ENCODE data around the gene ZNF638.

Gene ZNF638

GRCh38 chr2:71393216-71393615 lies 61.6 kb downstream of the ZNF638 start:
- H3K9me3 ChIP-seq (replicated peaks in 1 of 2; ENCODE audit: control insufficient read depth in 2 of 2, insufficient read depth in 1 of 2, low read depth in 1 of 2, low read length in 2 of 2), result peaks cover 8 to 26% of the 10 kb centered on the region in 2 donors
- H3K23ac ChIP-seq (ENCODE audit: low read depth, low read length, poor library complexity), result no peak overlapping the region
- H3K4ac ChIP-seq (ENCODE audit: low read length), result no peak overlapping the region
- H3K36me3 ChIP-seq (replicated peaks in 1 of 2; ENCODE audit: control insufficient read depth in 2 of 2, insufficient read depth in 2 of 2, low read length in 2 of 2), result peaks cover 53 to 100% of the 10 kb centered on the region in 2 donors
- no peak overlapping the region for H4K8ac ChIP-seq (ENCODE audit: low read depth, low read length)
- H2AK5ac ChIP-seq (ENCODE audit: low read depth, low read length), result no peak overlapping the region
- no peak overlapping the region for H3K14ac ChIP-seq (ENCODE audit: low read length)
- H3K27me3 ChIP-seq (ENCODE audit: control insufficient read depth in 3 of 3, insufficient read depth in 3 of 3, low read depth in 1 of 3, low read length in 3 of 3), result no peaks in the 10 kb centered on the region
- no peaks in the 10 kb centered on the region for H3K79me1 ChIP-seq (ENCODE audit: low read depth, low read length)
- no peak overlapping the region for H3K4me2 ChIP-seq (ENCODE audit: insufficient read depth, low read length, poor library complexity, severe bottlenecking)
- no peak overlapping the region for H3K9ac ChIP-seq (ENCODE audit: low read depth, low read length, poor library complexity)
- H3K18ac ChIP-seq (ENCODE audit: low read length), result no peak overlapping the region
- H2BK5ac ChIP-seq (ENCODE audit: low read length), result no peak overlapping the region
- no peak overlapping the region for H4K91ac ChIP-seq (ENCODE audit: low read depth, low read length, poor library complexity)
- H3K4me3 ChIP-seq (ENCODE audit: low read length in 2 of 2), result no peak overlapping the region
- no peak overlapping the region for H2BK15ac ChIP-seq (ENCODE audit: low read length)
- WGBS, 2 donors (ENCODE audit: extremely low coverage in 2 of 2, insufficient read length in 2 of 2, insufficient replicate concordance in 1 of 2), result no CpG with 5 or more reads among the region's 8 CpGs
- DNase-seq (ENCODE audit: low spot score), result no peak
- no peak overlapping the region for H2BK12ac ChIP-seq (ENCODE audit: low read length)
- H3K4me1 ChIP-seq (ENCODE audit: control insufficient read depth in 2 of 2, insufficient read depth in 1 of 2, low read depth in 1 of 2, low read length in 2 of 2), result no peaks in the 10 kb centered on the region
- no peak overlapping the region for H3K27ac ChIP-seq (replicated peaks; ENCODE audit: low read length)
- no peak overlapping the region for H2AFZ ChIP-seq (ENCODE audit: low read length)
- H2BK120ac ChIP-seq (ENCODE audit: low read depth, low read length), result no peak overlapping the region

GRCh38 chr2:71395471-71395870 lies 63.9 kb downstream of the ZNF638 start:
- H3K4me1 ChIP-seq (ENCODE audit: control insufficient read depth in 2 of 2, insufficient read depth in 1 of 2, low read depth in 1 of 2, low read length in 2 of 2), result no peaks in the 10 kb centered on the region
- no peak overlapping the region for H2BK5ac ChIP-seq (ENCODE audit: low read length)
- WGBS, 2 donors (ENCODE audit: extremely low coverage in 2 of 2, insufficient read length in 2 of 2, insufficient replicate concordance in 1 of 2), result no CpG with 5 or more reads among the region's 10 CpGs
- H3K14ac ChIP-seq (ENCODE audit: low read length), result no peak overlapping the region
- H3K23ac ChIP-seq (ENCODE audit: low read depth, low read length, poor library complexity), result no peak overlapping the region
- no peak overlapping the region for H3K4ac ChIP-seq (ENCODE audit: low read length)
- no peak overlapping the region for H3K27ac ChIP-seq (replicated peaks; ENCODE audit: low read length)
- no peak overlapping the region for H3K9ac ChIP-seq (ENCODE audit: low read depth, low read length, poor library complexity)
- H2BK12ac ChIP-seq (ENCODE audit: low read length), result no peak overlapping the region
- H3K18ac ChIP-seq (ENCODE audit: low read length), result no peak overlapping the region
- no peak overlapping the region for H3K4me2 ChIP-seq (ENCODE audit: insufficient read depth, low read length, poor library complexity, severe bottlenecking)
- H2AFZ ChIP-seq (ENCODE audit: low read length), result no peak overlapping the region
- H3K36me3 ChIP-seq (replicated peaks in 1 of 2; ENCODE audit: control insufficient read depth in 2 of 2, insufficient read depth in 2 of 2, low read length in 2 of 2), result peaks cover 38 to 100% of the 10 kb centered on the region in 2 donors
- no peak overlapping the region for H2AK5ac ChIP-seq (ENCODE audit: low read depth, low read length)
- no peak for DNase-seq (ENCODE audit: low spot score)
- H3K9me3 ChIP-seq (replicated peaks in 1 of 2; ENCODE audit: control insufficient read depth in 2 of 2, insufficient read depth in 1 of 2, low read depth in 1 of 2, low read length in 2 of 2), result peaks cover 6 to 19% of the 10 kb centered on the region in 2 donors
- H4K91ac ChIP-seq (ENCODE audit: low read depth, low read length, poor library complexity), result no peak overlapping the region
- no peak overlapping the region for H2BK120ac ChIP-seq (ENCODE audit: low read depth, low read length)
- no peak overlapping the region for H4K8ac ChIP-seq (ENCODE audit: low read depth, low read length)
- H3K79me1 ChIP-seq (ENCODE audit: low read depth, low read length), result no peaks in the 10 kb centered on the region
- no peaks in the 10 kb centered on the region for H3K27me3 ChIP-seq (ENCODE audit: control insufficient read depth in 3 of 3, insufficient read depth in 3 of 3, low read depth in 1 of 3, low read length in 3 of 3)
- H2BK15ac ChIP-seq (ENCODE audit: low read length), result no peak overlapping the region
- no peak overlapping the region for H3K4me3 ChIP-seq (ENCODE audit: low read length in 2 of 2)

DNA sequence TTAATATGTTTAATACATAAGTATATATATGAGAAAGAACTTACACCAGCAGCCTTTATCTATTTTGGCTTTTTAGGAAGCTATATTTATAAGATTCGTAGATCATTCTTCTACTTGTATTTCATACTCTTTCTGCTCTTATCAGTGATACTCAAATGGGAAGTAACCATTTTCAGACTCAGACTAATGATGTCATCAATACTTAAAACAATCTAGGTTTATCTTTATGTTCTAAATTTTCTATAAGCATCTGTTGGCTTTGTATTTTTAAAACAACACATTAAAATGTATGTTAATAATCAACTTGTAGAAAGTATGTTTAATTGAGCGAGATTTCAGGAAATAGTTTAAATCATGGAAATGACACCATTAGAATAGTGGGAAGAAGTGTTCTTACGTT lies 70.8 kb downstream of the ZNF638 start:
- no CpG with 5 or more reads among the region's 3 CpGs for WGBS, 2 donors (ENCODE audit: extremely low coverage in 2 of 2, insufficient read length in 2 of 2, insufficient replicate concordance in 1 of 2)
- Histone ChIP-seq H3K4me1 (ENCODE audit: control insufficient read depth in 2 of 2, insufficient read depth in 1 of 2, low read depth in 1 of 2, low read length in 2 of 2) (no peaks in the 10 kb centered on the region), H2BK12ac (ENCODE audit: low read length) (no peak overlapping the region), H3K4me2 (ENCODE audit: insufficient read depth, low read length, poor library complexity, severe bottlenecking) (no peak overlapping the region), H4K8ac (ENCODE audit: low read depth, low read length) (no peak overlapping the region), H2AFZ (ENCODE audit: low read length) (no peak overlapping the region), H2BK15ac (ENCODE audit: low read length) (no peak overlapping the region), H3K27ac (replicated peaks; ENCODE audit: low read length) (no peak overlapping the region), H2BK5ac (ENCODE audit: low read length) (no peak overlapping the region), H3K4me3 (ENCODE audit: low read length in 2 of 2) (no peak overlapping the region), H3K79me1 (ENCODE audit: low read depth, low read length) (no peaks in the 10 kb centered on the region), H4K91ac (ENCODE audit: low read depth, low read length, poor library complexity) (no peak overlapping the region), H3K27me3 (ENCODE audit: control insufficient read depth in 3 of 3, insufficient read depth in 3 of 3, low read depth in 1 of 3, low read length in 3 of 3) (no peaks in the 10 kb centered on the region), H3K18ac (ENCODE audit: low read length) (no peak overlapping the region), H3K14ac (ENCODE audit: low read length) (no peak overlapping the region), H3K9ac (ENCODE audit: low read depth, low read length, poor library complexity) (no peak overlapping the region), H2BK120ac (ENCODE audit: low read depth, low read length) (no peak overlapping the region), H3K9me3 (replicated peaks in 1 of 2; ENCODE audit: control insufficient read depth in 2 of 2, insufficient read depth in 1 of 2, low read depth in 1 of 2, low read length in 2 of 2) (no peaks in the 10 kb centered on the region), H3K23ac (ENCODE audit: low read depth, low read length, poor library complexity) (no peak overlapping the region), H2AK5ac (ENCODE audit: low read depth, low read length) (no peak overlapping the region), H3K4ac (ENCODE audit: low read length) (no peak overlapping the region), H3K36me3 (replicated peaks in 1 of 2; ENCODE audit: control insufficient read depth in 2 of 2, insufficient read depth in 2 of 2, low read length in 2 of 2) (peaks cover 11 to 100% of the 10 kb centered on the region in 2 donors)
- no peak for DNase-seq (ENCODE audit: low spot score)

DNA sequence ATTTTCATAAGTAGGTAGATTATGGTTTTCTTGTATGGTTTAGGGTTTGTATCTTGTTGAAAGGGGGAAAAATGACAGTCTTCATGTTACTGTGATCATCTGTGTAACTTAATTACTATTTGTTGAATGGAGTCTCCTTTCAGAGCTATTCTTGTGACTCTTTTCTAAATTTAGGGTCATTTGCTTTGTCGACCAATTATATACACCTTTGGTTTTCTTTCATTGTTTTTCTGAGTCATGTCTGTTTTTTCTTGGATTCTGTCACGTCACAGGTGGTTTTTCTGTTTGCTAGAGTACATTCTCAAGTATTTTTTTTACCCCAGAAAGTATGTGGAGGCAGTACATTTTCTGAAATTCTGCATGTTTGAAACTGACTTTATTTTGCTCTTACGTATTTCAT lies 78.0 kb downstream of the ZNF638 start:
- Histone ChIP-seq H3K27ac (replicated peaks; ENCODE audit: low read length) (no peak overlapping the region), H3K79me1 (ENCODE audit: low read depth, low read length) (no peaks in the 10 kb centered on the region), H3K4ac (ENCODE audit: low read length) (no peak overlapping the region), H2BK12ac (ENCODE audit: low read length) (no peak overlapping the region), H2AFZ (ENCODE audit: low read length) (no peak overlapping the region), H2BK5ac (ENCODE audit: low read length) (no peak overlapping the region), H3K36me3 (replicated peaks in 1 of 2; ENCODE audit: control insufficient read depth in 2 of 2, insufficient read depth in 2 of 2, low read length in 2 of 2) (peaks cover 4 to 65% of the 10 kb centered on the region in 2 donors), H2AK5ac (ENCODE audit: low read depth, low read length) (no peak overlapping the region), H3K4me2 (ENCODE audit: insufficient read depth, low read length, poor library complexity, severe bottlenecking) (no peak overlapping the region), H3K27me3 (ENCODE audit: control insufficient read depth in 3 of 3, insufficient read depth in 3 of 3, low read depth in 1 of 3, low read length in 3 of 3) (no peaks in the 10 kb centered on the region), H3K18ac (ENCODE audit: low read length) (no peak overlapping the region), H3K9me3 (replicated peaks in 1 of 2; ENCODE audit: control insufficient read depth in 2 of 2, insufficient read depth in 1 of 2, low read depth in 1 of 2, low read length in 2 of 2) (peaks cover 0 to 8% of the 10 kb centered on the region in 2 donors), H3K4me1 (ENCODE audit: control insufficient read depth in 2 of 2, insufficient read depth in 1 of 2, low read depth in 1 of 2, low read length in 2 of 2) (no peaks in the 10 kb centered on the region), H3K4me3 (ENCODE audit: low read length in 2 of 2) (no peak overlapping the region), H2BK120ac (ENCODE audit: low read depth, low read length) (no peak overlapping the region), H3K14ac (ENCODE audit: low read length) (no peak overlapping the region), H3K9ac (ENCODE audit: low read depth, low read length, poor library complexity) (no peak overlapping the region), H4K91ac (ENCODE audit: low read depth, low read length, poor library complexity) (no peak overlapping the region), H2BK15ac (ENCODE audit: low read length) (no peak overlapping the region), H3K23ac (ENCODE audit: low read depth, low read length, poor library complexity) (no peak overlapping the region), H4K8ac (ENCODE audit: low read depth, low read length) (no peak overlapping the region)
- WGBS, 2 donors (ENCODE audit: extremely low coverage in 2 of 2, insufficient read length in 2 of 2, insufficient replicate concordance in 1 of 2), result no CpG with 5 or more reads among the region's 3 CpGs
- DNase-seq (ENCODE audit: low spot score), result no peak

All from neuronal stem cell (in vitro differentiated cells).